Kidney epithelial cell (primary cell): ENCODE results near the gene C3orf22. TPM values are rescaled to one million over a fixed set of nuclear protein-coding genes. Genes with fewer than 3 reads are reported as not detected.

ENCODE experiments used
- DNase-seq: peaks from one replicate; pipeline ENCODE4 v3.0.0-alpha.2; 2010; ENCODE audit warnings: low read depth
- H3K27me3 ChIP-seq: 2 replicates; pipeline ENCODE4 v1.6.0; 2011; ENCODE audit warnings: low read length; ENCODE audit not compliant: control insufficient read depth, insufficient read depth
- H3K36me3 ChIP-seq: 2 replicates; pipeline ENCODE4 v1.5.1; 2011; ENCODE audit warnings: low read length; ENCODE audit not compliant: control insufficient read depth, insufficient read depth
- H3K4me3 ChIP-seq: 2 replicates; pipeline ENCODE4 v1.5.1; 2011; ENCODE audit warnings: low read depth, mild to moderate bottlenecking, control low read depth, low read length
- CTCF ChIP-seq: IDR thresholded peaks from 2 replicates; pipeline ENCODE4 v1.5.1; 2011; ENCODE audit warnings: mild to moderate bottlenecking, moderate library complexity, low read length, control low read depth, inconsistent platforms; ENCODE audit not compliant: insufficient read depth, poor library complexity, severe bottlenecking
- total RNA-seq: library from RNA; depleted of rRNA; stranded (reverse); fragments of >200 nt; gene quantifications from 2 replicates; pipeline ENCODE4 v1.2.3, GENCODE V29; 2015

C3orf22 gene
- total RNA-seq, 1 donor from 2014 or later = not detected

- no peak for DNase-seq
- no peak overlapping the region for H3K4me3 ChIP-seq
- no peaks in the 10 kb centered on the region for H3K36me3 ChIP-seq
- TF ChIP-seq CTCF = no peak
- H3K27me3 ChIP-seq = peaks cover 3% of the 10 kb centered on the region
Observed at GRCh38 chr3:126503701-126504100, 55.0 kb downstream of the C3orf22 start.

- Histone ChIP-seq H3K4me3 (no peak overlapping the region), H3K36me3 (no peaks in the 10 kb centered on the region), H3K27me3 (peaks cover 3% of the 10 kb centered on the region)
- no peak for DNase-seq
- no peak for TF ChIP-seq CTCF
Observed at GRCh38 chr3:126502656-126503055, 56.1 kb downstream of the C3orf22 start.

- no peak overlapping the region for H3K4me3 ChIP-seq
- no peaks in the 10 kb centered on the region for H3K36me3 ChIP-seq
- no peak for TF ChIP-seq CTCF
- H3K27me3 ChIP-seq = peaks cover 6% of the 10 kb centered on the region
- no peak for DNase-seq
Observed at GRCh38 chr3:126501736-126502135, 57.0 kb downstream of the C3orf22 start.

- DNase-seq = no peak
- H3K36me3 ChIP-seq = no peaks in the 10 kb centered on the region
- TF ChIP-seq CTCF = no peak
Observed at GRCh38 chr3:126501054-126501453, 57.7 kb downstream of the C3orf22 start.

GRCh38 chr3:126500016-126500415 is 58.7 kb downstream of the C3orf22 start:
- H3K4me3 ChIP-seq = no peak overlapping the region
- peaks cover 6% of the 10 kb centered on the region for H3K27me3 ChIP-seq
- no peak for TF ChIP-seq CTCF
- DNase-seq = no peak
- H3K36me3 ChIP-seq = no peaks in the 10 kb centered on the region

More at GRCh38 chr3:126501054-126501453, 57.7 kb downstream of the C3orf22 start:
- H3K27me3 ChIP-seq = peaks cover 6% of the 10 kb centered on the region
- no peak overlapping the region for H3K4me3 ChIP-seq

Other genes starting within 250 kb of the C3orf22 start
- gene KLF15, start 201.5 kb downstream of the C3orf22 start, total RNA-seq = 0.55 and 0.67 TPM in 2 replicates
- not detected in 2 replicates for gene CFAP100, start 164.0 kb downstream of the C3orf22 start, total RNA-seq
- gene ZXDC, start 83.0 kb downstream of the C3orf22 start, total RNA-seq = 38.4 and 39.4 TPM in 2 replicates
- not detected in 2 replicates for gene UROC1, start 41.2 kb downstream of the C3orf22 start, total RNA-seq
- 1.1 TPM in 1 of 2 replicates, not detected in the other for gene CHST13, start 34.8 kb downstream of the C3orf22 start, total RNA-seq
- 5.5 and 6.2 TPM in 2 replicates for gene TXNRD3, start 96.2 kb upstream of the C3orf22 start, total RNA-seq
- 28.7 and 30.1 TPM in 2 replicates for gene CHCHD6, start 145.3 kb upstream of the C3orf22 start, total RNA-seq